Subcutaneous abdominal adipose tissue (tissue), 5 donors: ENCODE results near the gene ZBBX.

Experiments
- H3K27ac ChIP-seq: one replicate; pipeline ENCODE4 v1.7.0; 2013; ENCODE audit warnings: low read depth, mild to moderate bottlenecking, inconsistent platforms, low read length, moderate library complexity
- H3K27me3 ChIP-seq, 5 donors: one replicate each; pipeline ENCODE4 v1.7.0; 2013; ENCODE audit warnings: low read length in 5 of 5, inconsistent platforms in 1 of 5; ENCODE audit not compliant: control insufficient read depth in 5 of 5, insufficient read depth in 4 of 5
- H3K36me3 ChIP-seq, 5 donors: one replicate each; pipeline ENCODE4 v1.7.0; 2013; ENCODE audit warnings: low read length in 5 of 5; ENCODE audit not compliant: control insufficient read depth in 5 of 5, insufficient read depth in 5 of 5
- H3K4me1 ChIP-seq, 5 donors: one replicate each; pipeline ENCODE4 v1.7.0; 2013; ENCODE audit warnings: low read length in 5 of 5, mild to moderate bottlenecking in 3 of 5, moderate library complexity in 1 of 5; ENCODE audit not compliant: control insufficient read depth in 5 of 5, insufficient read depth in 5 of 5
- H3K4me3 ChIP-seq, 5 donors: one replicate each; pipeline ENCODE4 v1.7.0; 2013; ENCODE audit warnings: low read length in 5 of 5, low read depth in 1 of 5
- H3K9ac ChIP-seq, 5 donors: one replicate each; pipeline ENCODE4 v1.7.0; 2013; ENCODE audit warnings: low read length in 5 of 5, mild to moderate bottlenecking in 4 of 5, moderate library complexity in 3 of 5
- H3K9me3 ChIP-seq, 5 donors: one replicate each; pipeline ENCODE4 v1.7.0; 2013; ENCODE audit warnings: low read length in 5 of 5; ENCODE audit not compliant: control insufficient read depth in 5 of 5
- donor health status: healthy.
- donor health status: healthy.
- donor health status: healthy.
- donor health status: healthy.
- donor health status: healthy.

ZBBX gene

GRCh38 chr3:167372138-167372537, 8.0 kb downstream of the ZBBX start:
- Histone ChIP-seq H3K36me3 (no peaks in the 10 kb centered on the region), H3K4me3 (no peak overlapping the region), H3K9me3 (no peaks in the 10 kb centered on the region), H3K4me1 (no peaks in the 10 kb centered on the region), H3K27me3 (no peaks in the 10 kb centered on the region), H3K27ac (no peak overlapping the region), H3K9ac (no peak overlapping the region)

- H3K4me1 ChIP-seq: no peaks in the 10 kb centered on the region
- no peak overlapping the region for H3K4me3 ChIP-seq
- no peaks in the 10 kb centered on the region for H3K36me3 ChIP-seq
- H3K27me3 ChIP-seq: no peaks in the 10 kb centered on the region
- no peak overlapping the region for H3K9ac ChIP-seq
- H3K9me3 ChIP-seq: peaks cover 0 to 4% (median 0%) of the 10 kb centered on the region in 5 donors
- H3K27ac ChIP-seq: no peak overlapping the region
These were observed 18.1 kb downstream of the ZBBX start for GRCh38 chr3:167361948-167362347.

- H3K27me3 ChIP-seq: no peaks in the 10 kb centered on the region
- H3K9me3 ChIP-seq: peaks cover 0 to 4% (median 0%) of the 10 kb centered on the region in 5 donors
- H3K36me3 ChIP-seq: no peaks in the 10 kb centered on the region
- H3K4me1 ChIP-seq: no peaks in the 10 kb centered on the region
- no peak overlapping the region for H3K9ac ChIP-seq
- H3K4me3 ChIP-seq: no peak overlapping the region
- no peak overlapping the region for H3K27ac ChIP-seq
These were observed 18.8 kb downstream of the ZBBX start for GRCh38 chr3:167361306-167361705.

GRCh38 chr3:167355446-167355845, 24.7 kb downstream of the ZBBX start:
- Histone ChIP-seq H3K4me3 (no peak overlapping the region), H3K4me1 (no peaks in the 10 kb centered on the region), H3K36me3 (no peaks in the 10 kb centered on the region), H3K27me3 (peaks cover 0 to 4% (median 0%) of the 10 kb centered on the region in 5 donors), H3K9ac (no peak overlapping the region), H3K27ac (no peak overlapping the region), H3K9me3 (peaks cover 0 to 4% (median 0%) of the 10 kb centered on the region in 5 donors)

GRCh38 chr3:167354751-167355150, 25.3 kb downstream of the ZBBX start:
- H3K9ac ChIP-seq: no peak overlapping the region
- no peaks in the 10 kb centered on the region for H3K36me3 ChIP-seq
- H3K4me1 ChIP-seq: no peaks in the 10 kb centered on the region
- H3K9me3 ChIP-seq: peaks cover 0 to 4% (median 0%) of the 10 kb centered on the region in 5 donors
- H3K4me3 ChIP-seq: no peak overlapping the region
- no peak overlapping the region for H3K27ac ChIP-seq
- H3K27me3 ChIP-seq: peaks cover 0 to 4% (median 0%) of the 10 kb centered on the region in 5 donors

- Histone ChIP-seq H3K36me3 (no peaks in the 10 kb centered on the region), H3K9me3 (no peaks in the 10 kb centered on the region), H3K27ac (no peak overlapping the region), H3K4me3 (no peak overlapping the region), H3K9ac (no peak overlapping the region), H3K27me3 (peaks cover 0 to 4% (median 0%) of the 10 kb centered on the region in 5 donors), H3K4me1 (no peaks in the 10 kb centered on the region)
These were observed 29.7 kb downstream of the ZBBX start for GRCh38 chr3:167350245-167350862.

GRCh38 chr3:167346171-167346570, 33.9 kb downstream of the ZBBX start:
- H3K9ac ChIP-seq: no peak overlapping the region
- no peaks in the 10 kb centered on the region for H3K36me3 ChIP-seq
- no peak overlapping the region for H3K27ac ChIP-seq
- no peaks in the 10 kb centered on the region for H3K27me3 ChIP-seq
- H3K4me1 ChIP-seq: no peaks in the 10 kb centered on the region
- no peaks in the 10 kb centered on the region for H3K9me3 ChIP-seq
- H3K4me3 ChIP-seq: no peak overlapping the region

- Histone ChIP-seq H3K9ac (no peak overlapping the region), H3K27ac (no peak overlapping the region), H3K36me3 (no peaks in the 10 kb centered on the region), H3K9me3 (no peaks in the 10 kb centered on the region), H3K27me3 (no peaks in the 10 kb centered on the region), H3K4me3 (no peak overlapping the region), H3K4me1 (no peaks in the 10 kb centered on the region)
These were observed 48.9 kb downstream of the ZBBX start for GRCh38 chr3:167330993-167331785.

GRCh38 chr3:167323572-167323971, 56.5 kb downstream of the ZBBX start:
- H3K27ac ChIP-seq: no peak overlapping the region
- no peaks in the 10 kb centered on the region for H3K36me3 ChIP-seq
- H3K9me3 ChIP-seq: no peaks in the 10 kb centered on the region
- H3K27me3 ChIP-seq: no peaks in the 10 kb centered on the region
- H3K9ac ChIP-seq: no peak overlapping the region
- no peak overlapping the region for H3K4me3 ChIP-seq
- no peaks in the 10 kb centered on the region for H3K4me1 ChIP-seq

GRCh38 chr3:167318996-167319615, 61.0 kb downstream of the ZBBX start:
- H3K27ac ChIP-seq: no peak overlapping the region
- H3K36me3 ChIP-seq: no peaks in the 10 kb centered on the region

More at GRCh38 chr3:167318996-167319615, 61.0 kb downstream of the ZBBX start:
- no peaks in the 10 kb centered on the region for H3K9me3 ChIP-seq
- H3K4me1 ChIP-seq: no peaks in the 10 kb centered on the region
- H3K27me3 ChIP-seq: no peaks in the 10 kb centered on the region
- no peak overlapping the region for H3K4me3 ChIP-seq
- H3K9ac ChIP-seq: no peak overlapping the region
